GM12892 (cell line): Measurements from ENCODE around the gene DZIP1.

ENCODE experiments used
- POLR2A ChIP-seq: IDR thresholded peaks from 2 replicates; pipeline ENCODE4 v1.6.1; 2011; ENCODE audit warnings: low read depth, low read length, control low read depth
- POLR2AphosphoS5 ChIP-seq: IDR thresholded peaks from 2 replicates; pipeline ENCODE4 v1.6.1; 2011; ENCODE audit warnings: low read depth, low read length, control low read depth
- TAF1 ChIP-seq: IDR thresholded peaks from 2 replicates; pipeline ENCODE4 v1.6.1; 2011; ENCODE audit warnings: low read depth, mild to moderate bottlenecking, control low read depth, low read length, borderline replicate concordance

- TF ChIP-seq POLR2AphosphoS5 (no peak), TAF1 (no peak), POLR2A (no peak)
Measured at GRCh38 chr13:95547531-95548167, 96.9 kb downstream of the DZIP1 start.
